A204.1 (cell line): ENCODE measurements around the gene FAH.
A peak's percentile ranks its signal among the peaks of the same experiment; 100 is the strongest.

Experiments
- FAIRE-seq: peaks from 2 replicates; lab custom pipeline; 2012; peaks lifted over from hg19 to GRCh38; lab: Jason Lieb, UNC

The FAH gene

DNA sequence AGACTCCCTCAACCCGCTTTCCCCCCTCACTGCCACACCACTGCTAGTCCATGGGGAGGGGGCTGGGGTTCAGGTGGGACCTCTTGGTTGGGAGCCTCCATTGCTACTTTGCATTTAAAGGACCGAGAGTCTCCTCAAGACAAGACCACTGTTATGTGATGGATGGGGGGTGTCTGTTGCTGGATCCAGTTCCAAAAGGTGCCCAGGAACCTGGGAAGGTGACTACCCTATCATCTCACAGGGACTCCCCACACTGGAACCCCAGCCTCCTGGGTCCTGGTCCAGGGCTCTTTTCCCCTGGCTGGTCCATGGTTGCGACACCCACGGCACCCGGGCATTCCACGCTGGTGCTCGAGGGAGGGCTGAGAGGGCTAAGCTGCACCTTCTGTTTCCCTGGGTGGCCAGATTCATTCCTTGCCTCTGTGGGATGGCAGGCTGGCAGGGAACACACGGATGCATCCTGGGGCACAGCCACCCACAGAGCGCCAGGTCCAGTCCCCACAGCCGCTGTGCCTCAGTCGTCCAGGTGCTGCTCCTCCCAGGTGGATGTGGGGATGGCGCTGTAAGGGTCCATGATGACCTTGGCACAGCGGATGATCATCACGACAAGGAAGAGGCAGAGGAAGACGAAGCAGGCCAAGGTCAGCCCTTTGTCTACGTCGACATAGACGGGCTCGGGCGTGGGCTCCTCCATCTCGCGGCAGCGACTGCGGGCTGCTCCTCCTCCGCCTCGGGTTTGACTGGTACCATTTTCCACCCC, 48.6 kb downstream of the FAH start:
- no peak for FAIRE-seq

DNA sequence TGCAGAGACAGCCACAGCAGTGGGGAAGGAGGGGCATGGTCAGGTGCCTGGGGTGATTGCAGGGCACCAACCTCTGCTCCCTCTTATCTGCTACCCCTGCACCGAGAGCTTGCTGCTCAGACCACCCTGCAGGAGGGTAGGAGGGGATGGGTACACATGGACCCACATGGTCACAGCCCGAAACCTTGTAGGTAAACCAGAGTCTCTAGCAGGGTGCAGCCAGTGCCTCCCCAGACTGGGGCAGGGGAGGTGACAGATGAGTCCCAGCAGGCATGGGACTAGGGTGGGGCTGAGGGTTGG, 49.2 kb downstream of the FAH start:
- FAIRE-seq = no peak

DNA sequence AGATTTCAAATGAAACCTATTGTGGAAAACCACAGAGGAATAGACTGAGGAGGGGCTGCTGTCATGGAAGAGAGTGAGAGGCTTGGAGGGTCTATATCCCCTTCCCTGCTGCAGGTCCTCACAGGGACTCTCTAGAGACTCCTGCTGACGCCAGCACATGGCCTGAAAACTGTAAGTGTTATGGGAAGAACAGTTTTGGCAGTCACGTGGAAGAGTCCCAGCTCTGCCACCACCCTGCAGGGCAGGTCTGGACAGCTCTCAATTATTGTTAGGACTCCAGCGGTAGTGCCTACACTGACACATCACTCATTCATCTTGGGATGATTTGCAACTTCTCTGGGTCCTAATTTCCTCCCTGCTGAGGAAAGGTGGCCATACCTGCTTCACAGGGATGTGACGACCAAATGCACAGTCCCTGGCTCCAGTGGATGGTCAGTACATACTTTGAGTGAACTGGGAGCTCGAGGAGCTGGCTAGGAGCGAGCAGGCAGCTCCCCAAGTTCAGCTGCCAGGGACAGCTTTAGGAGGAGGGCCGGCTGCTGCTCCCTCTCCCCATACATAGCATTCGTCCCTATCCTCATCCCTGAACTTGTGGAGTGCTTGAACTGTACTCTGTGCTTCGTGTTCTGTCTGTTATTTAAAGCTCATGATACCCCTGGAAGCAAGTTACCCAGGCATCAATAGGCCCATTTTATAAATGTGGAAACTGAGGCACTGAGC, 50.0 kb downstream of the FAH start:
- no peak for FAIRE-seq

DNA sequence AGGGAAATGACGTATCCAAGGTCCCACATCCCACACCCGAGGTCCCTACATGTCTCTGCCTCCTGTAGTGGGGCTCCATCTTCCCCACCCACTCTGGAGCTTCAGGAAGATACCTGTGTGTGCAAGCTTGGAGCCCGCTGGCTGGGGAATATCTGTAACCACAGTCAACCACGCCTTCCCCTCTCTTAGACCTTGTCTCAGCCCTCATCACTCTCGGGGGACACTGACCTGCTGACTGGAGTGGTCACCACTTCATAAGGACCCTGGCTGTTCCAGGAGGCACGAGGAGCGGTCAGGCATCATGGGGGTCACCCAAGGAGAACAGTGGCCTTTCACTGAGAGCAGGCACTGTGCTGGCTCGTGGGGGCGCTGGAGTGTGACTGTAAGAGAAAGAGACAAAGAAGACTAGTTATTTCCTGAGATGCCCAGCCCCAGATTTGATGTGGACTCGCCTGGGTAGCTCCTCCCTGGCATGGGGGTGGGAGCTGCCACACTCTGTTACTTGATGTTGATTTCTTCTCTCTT, 50.6 kb downstream of the FAH start:
- FAIRE-seq = no peak

DNA sequence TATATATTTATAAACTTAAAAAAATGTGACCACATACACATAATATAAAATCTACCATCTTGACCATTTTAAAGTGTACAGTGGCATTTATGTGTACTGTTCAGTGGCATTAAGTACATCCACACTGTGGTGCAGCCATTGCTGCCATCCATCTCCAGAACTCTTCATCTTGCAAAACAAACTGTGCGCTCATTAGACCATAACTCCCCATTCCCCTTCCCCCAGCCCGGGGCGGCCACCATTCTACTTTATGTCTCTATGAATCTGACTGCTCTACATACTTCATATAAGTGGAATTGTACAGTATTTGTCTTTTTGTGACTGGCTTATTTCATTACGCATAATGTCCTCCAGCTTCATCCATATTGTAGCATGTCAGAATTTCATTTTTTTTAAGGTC, 51.4 kb downstream of the FAH start:
- no peak for FAIRE-seq

DNA sequence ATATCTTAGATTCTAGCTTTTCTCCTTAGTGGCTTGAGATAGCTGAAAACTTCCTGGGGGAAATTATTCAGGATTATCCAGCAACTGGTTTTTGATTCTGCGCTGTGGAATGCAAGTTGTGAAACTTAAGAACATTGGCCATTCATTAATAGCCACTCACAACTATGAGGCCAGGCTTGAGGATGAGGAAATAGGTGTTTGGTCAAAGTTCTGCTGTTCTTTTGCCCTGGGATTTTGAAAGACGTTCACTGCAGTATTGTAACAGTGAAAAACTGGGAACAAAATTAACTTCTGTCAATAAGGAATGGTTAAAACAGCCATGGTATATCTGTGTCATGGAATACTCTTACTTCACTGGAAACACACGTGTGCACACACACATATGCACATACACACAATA, 55.1 kb downstream of the FAH start:
- FAIRE-seq = no peak

DNA sequence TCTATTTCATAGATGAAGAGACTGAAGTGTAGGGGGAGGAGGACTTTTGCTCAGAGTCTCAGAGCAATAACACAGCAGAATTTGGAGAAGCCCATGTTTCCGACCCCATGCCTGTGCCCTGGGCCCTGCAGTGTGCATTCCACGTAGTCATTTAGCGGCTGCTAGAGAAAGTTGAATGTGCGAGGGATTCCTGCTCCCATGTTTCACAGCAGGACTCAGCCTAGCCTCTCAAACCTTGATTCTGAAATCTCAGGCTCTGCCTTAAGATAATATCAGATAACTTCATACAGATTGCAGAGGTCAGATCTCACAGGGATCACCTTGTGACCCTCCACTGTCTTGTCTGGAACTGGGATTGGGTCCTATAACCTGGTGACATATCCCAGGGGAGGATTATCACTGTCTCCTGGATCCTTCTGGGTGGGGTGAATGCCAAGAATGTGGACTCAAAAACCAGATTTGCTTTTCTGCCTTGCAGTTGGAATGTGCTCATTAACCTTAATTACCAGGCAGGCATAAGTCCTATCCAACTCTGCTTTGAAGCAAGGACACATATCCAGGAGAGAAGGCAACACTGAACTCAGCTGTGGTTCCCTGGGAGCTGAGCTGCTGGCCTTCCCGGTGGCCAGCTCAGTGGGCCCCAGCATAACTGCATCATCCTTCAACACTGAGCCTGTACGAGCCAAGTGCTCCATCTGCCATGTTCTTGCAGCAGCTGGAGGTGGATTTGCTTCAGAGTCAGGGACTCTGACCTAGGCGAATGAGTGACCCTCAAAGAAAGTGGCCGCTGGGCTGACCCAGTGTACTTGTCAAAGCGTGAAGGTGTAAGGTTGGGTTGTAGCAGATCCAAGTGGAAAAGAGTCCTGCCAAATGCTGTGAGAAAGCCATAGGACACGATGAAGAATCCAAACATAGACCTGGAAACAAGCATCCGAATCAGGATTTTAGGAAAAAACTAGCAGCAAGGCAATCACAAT, 56.2 kb downstream of the FAH start:
- FAIRE-seq = no peak

DNA sequence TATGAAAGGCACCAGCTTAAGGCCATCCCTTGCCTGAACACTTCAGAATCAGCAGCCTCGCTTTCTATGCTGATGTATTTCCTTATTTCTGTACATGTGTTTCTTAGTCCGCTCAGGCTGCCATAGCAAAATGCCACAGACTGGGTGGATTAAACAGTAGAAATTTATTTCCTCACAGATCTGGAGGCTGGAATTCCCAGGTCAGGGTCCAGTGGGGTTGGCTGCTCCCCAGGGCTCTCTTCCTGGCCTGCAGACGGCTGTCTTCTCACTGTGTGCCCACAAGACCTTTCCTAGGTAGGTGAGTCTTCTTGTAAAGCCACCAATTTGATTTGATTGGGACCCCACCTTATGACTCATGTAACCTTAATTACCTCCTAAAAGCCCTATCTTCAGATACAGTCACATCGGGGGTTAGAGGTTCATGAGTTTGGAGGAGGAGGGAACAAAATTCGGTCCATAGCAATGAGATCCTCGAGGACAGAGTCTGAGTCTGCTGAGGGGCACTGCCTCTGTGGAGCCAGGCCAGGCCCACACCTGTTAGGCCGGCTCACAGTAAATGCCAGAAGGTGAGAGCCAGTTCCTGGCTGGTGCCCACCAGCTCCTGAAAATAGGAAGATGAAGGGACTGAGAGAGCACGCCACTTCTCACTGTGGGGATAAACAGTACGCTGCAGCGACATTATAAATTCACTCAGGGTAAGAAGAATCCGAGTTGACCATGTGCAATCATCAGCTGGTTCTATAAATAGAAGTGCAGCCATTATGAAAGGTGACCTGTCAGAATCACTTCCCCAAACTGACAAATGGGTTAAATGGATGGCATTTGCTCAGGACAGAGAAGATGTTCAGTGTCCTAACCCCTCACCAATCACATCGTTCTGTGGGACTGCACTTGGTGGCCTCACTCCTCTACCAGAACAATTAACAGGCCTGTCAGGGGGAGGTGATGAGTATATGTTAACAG, 58.1 kb downstream of the FAH start:
- no peak for FAIRE-seq

DNA sequence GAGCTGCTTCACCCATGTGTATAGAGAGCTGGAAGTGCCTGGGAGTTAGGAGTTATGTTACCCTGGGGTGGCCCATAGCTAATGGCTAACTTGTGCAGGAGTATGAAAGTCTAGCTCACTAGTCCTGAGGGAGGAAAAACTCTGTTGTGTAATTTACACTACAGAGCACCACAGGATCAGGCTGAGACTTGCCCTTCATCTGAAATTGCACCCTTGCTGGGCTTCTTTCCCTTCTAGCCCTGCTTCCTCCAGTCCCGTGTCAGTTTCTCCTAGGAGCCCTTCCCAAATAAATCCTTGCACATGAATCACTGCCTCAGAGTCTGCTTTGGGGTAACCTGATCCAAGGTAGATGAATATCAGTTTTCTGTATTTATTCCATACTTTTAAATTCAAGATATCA, 59.2 kb downstream of the FAH start:
- FAIRE-seq = no peak

DNA sequence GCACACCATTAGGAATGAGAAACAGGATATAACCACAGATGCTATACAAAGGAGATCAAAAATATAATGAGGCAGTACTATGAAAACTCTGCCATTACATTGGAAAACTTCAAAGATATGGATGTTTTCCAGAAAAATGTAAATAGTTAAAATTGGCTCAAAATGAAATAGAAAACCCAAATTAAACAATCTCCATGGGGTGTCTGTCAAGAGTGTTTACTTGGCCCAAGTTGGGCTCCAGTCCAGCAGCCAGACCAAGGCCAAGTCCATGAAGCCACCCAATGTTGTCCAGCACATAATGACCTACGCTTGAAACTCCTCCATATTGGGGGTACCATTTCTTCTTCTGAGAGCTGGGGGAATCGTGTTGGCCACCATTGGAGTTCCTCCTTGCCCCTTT, 62.1 kb downstream of the FAH start:
- no peak for FAIRE-seq

DNA sequence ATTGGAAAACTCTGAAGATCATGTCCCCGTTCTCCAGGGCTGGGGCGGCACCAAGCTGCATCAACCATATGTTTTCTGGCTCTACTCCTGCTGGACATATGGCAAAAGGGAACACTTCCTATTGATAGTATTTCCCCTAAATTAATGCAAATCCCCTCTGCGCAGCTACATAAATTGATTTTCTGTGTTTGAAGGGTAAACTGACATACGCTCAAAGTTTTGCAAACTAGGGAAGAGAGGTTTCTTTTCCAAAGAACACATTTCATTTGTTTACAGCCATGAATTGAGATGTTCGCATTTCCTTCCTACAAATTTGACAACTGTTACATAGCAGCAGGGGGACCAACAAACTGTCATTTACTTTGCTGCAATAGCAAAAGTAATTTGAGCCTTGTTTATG, 63.3 kb downstream of the FAH start:
- FAIRE-seq = no peak

DNA sequence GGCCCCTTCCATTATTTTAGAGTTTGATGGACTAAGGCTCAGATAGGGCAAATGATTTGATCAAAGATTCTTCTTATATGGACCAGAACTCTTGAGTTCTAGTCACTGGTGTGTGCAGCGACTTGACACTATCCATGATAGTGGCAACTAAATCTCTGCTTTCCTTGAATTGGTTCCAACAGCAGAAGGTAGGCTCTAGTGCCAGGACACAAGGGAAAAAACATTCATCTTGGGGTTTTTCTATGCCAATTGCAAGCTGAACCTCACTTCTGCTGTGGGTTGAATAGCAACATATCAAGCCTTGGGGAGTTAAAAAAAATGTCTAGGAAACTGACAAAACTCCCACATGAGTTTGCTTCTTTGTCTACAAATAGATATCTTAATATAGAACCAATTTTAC, 64.1 kb downstream of the FAH start:
- no peak for FAIRE-seq

DNA sequence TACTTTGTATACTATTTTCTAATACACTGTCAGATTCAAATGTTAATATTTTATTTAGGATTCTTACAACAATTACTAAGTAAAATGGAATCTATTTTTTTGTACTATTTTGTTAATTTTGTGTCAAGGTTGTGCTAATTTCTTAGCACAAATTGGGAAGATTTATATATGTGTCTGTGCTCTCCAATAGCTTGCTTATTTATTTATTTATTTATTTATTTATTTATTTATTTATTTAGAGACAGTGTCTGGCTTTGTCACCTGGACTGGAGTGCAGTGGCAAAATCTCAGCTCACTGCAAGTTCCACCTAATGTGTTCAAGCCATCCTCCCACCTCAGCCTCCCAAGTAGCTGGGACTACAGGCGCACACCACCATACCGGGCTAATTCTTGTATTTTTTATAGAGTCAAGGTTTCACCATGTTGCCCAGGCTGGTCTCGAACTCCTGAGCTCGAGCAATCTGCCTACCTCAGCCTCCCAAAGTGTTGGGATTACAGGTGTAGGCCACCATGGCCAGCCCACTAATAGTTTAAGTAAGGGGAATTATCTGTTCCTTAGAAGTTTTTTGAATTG, 64.6 kb downstream of the FAH start:
- FAIRE-seq = peak; percentile 30

DNA sequence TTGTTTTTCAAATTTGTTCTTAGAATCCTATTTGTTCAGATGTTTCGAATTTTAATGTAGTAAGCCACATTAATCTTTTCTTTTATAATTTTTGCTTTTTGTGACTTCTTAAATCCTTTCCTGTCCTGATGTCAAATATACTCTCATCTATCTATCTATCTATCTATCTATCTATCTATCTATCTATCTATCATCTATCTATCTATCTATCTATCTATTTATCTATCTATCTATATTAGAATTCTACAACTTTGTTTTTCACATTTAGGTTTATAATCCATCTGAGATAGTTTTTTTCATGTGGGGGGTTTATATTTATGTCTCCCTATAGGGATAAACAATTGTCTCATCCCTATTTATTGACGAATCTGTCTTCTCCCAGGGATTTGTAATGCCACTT, 67.2 kb downstream of the FAH start:
- FAIRE-seq = no peak

DNA sequence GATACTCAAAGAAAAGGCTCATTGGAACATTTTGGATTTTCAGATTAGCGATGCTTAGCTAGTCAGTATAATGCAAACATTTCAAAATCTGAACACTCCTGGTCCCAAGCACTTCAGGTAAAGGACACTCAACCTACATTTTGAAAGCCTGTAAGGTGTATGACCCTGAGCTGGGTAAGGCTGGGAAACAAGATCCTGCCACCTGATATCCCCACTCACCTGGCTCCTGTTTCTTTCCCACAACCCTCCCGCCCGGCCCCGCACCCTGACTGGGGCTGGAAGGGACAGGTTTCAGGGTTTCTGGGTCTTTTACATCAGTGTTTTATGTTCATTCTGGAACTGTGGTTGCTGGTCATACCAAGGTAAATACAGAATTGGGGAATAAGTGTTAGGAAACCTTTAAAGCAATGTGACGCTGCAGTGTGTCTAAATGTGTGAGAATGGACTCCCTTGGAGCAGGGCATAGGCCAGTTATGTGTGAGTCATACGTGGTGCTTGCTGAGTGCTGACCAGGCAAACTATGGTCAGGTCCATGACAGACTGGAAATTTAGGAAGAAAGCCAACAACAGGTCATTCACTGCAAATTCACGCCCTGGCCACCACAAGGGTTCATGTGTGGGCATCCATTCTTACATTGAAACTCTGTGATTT, 76.3 kb downstream of the FAH start:
- FAIRE-seq = no peak

DNA sequence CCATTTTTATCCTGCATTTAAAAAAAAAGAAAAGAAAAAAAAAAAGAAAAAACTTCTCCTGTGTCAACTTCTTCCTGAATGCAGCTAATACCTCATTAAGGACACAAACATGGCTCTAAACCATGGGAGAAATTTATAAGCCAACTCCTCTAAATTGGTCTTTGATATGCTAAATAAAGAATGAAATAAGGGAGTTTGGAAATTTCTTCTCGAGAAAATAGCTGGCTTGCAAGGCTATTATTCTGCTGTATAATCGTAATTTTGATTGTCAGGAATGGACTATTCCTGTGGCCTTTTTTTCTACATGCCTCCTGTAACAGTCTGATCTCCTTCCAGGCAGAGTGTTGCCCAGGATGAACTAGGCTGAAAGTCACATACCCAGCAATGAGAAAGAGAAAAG, 78.6 kb downstream of the FAH start:
- FAIRE-seq = no peak

DNA sequence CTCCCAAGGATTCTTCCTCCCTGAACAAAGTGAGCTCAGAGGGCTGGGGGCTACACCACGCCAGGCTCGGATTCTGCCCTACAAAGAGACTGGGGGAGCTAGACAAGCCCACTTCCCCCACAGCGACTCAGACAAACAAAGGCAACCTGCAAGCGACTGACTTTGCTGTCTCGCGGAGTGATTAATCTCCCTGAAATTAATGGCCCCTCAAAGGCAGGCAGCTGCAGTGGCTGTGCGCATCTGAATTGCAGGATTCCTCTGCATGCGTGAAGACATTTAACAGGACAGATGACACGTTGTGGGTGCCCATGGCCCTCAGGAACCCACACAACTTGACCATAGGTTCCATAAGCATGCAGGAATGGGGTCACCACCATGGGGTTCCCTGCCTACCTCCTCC, 80.8 kb downstream of the FAH start:
- FAIRE-seq = no peak

DNA sequence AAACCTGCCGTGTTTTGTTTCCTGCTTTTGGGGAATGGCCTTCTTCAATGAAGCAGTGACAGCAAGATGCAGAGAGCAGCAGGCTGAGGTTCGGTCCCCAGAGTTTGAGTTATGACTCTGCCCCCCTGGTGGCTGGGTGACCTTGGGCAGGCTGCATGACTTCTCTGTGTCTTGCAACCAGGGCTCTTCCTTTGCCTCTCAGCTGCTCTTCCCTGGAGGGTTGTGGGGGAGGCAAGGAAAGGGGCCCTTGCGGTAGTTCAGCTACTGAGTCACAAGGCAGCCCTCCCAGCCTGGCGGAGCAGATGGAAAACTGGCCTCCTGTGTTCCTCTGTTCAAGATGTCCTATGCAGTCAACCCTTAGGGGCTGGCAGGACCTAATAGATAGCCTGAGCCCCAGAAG, 82.1 kb downstream of the FAH start:
- no peak for FAIRE-seq
